PFSK-1 (cell line): Measurements from ENCODE around the gene POP4.

Experiments used
- FOXP2 ChIP-seq: optimal IDR thresholded peaks from 2 replicates; pipeline ENCODE3; 2011; ENCODE audit warnings: borderline replicate concordance, control low read depth, inconsistent platforms; ENCODE audit not compliant: insufficient read depth; ENCODE audit errors: extremely low read length, extremely low read depth
- POLR2AphosphoS5 ChIP-seq: IDR thresholded peaks from 2 replicates; pipeline ENCODE4 v1.6.1; 2012; ENCODE audit warnings: low read depth, mild to moderate bottlenecking, control low read depth, low read length, moderate library complexity
- REST ChIP-seq, 2 experiments: IDR thresholded peaks; 2 replicates each; pipeline versions ENCODE4 v1.6.1 to v1.8.0; 2011 to 2012; ENCODE audit warnings: low read depth in 2 of 2, low read length in 2 of 2, control low read depth in 1 of 2, inconsistent platforms in 1 of 2, mild to moderate bottlenecking in 1 of 2, moderate library complexity in 1 of 2; ENCODE audit not compliant: insufficient read depth in 1 of 2
- SIN3A ChIP-seq: IDR thresholded peaks from 2 replicates; pipeline ENCODE4 v1.6.1; 2012; ENCODE audit warnings: mild to moderate bottlenecking, low read length, moderate library complexity, borderline replicate concordance; ENCODE audit not compliant: insufficient read depth
- TAF1 ChIP-seq: IDR thresholded peaks from 2 replicates; pipeline ENCODE4 v1.6.1; 2012; ENCODE audit warnings: low read length, control low read depth, borderline replicate concordance; ENCODE audit not compliant: insufficient read depth

POP4 gene

GRCh38 chr19:29640231-29640630 is 34.1 kb downstream of the POP4 start:
- TF ChIP-seq SIN3A = no peak
- TF ChIP-seq TAF1 = no peak

GRCh38 chr19:29641597-29641996 is 35.5 kb downstream of the POP4 start:
- TF ChIP-seq FOXP2 = no peak
- TF ChIP-seq POLR2AphosphoS5 = no peak
- no peak for TF ChIP-seq TAF1
- TF ChIP-seq SIN3A = no peak
- TF ChIP-seq REST (IDR thresholded peaks at IDR 0.05; ENCODE audit: insufficient read depth in 1 of 2, low read depth in 2 of 2, low read length in 2 of 2) = no peak

- TF ChIP-seq TAF1 (no peak), SIN3A (no peak), FOXP2 (no peak), REST (IDR thresholded peaks at IDR 0.05; ENCODE audit: insufficient read depth in 1 of 2, low read depth in 2 of 2, low read length in 2 of 2) (no peak)
Measured at GRCh38 chr19:29643361-29643935, 37.4 kb downstream of the POP4 start.

- TF ChIP-seq TAF1 = no peak
- no peak for TF ChIP-seq SIN3A
- no peak for TF ChIP-seq FOXP2
- no peak for TF ChIP-seq REST (IDR thresholded peaks at IDR 0.05; ENCODE audit: insufficient read depth in 1 of 2, low read depth in 2 of 2, low read length in 2 of 2)
- TF ChIP-seq POLR2AphosphoS5 = no peak
Measured at GRCh38 chr19:29644210-29644609, 38.1 kb downstream of the POP4 start.

GRCh38 chr19:29645491-29645867 is 39.4 kb downstream of the POP4 start:
- TF ChIP-seq REST (IDR thresholded peaks at IDR 0.05; ENCODE audit: insufficient read depth in 1 of 2, low read depth in 2 of 2, low read length in 2 of 2) (no peak), FOXP2 (no peak), POLR2AphosphoS5 (no peak), TAF1 (no peak), SIN3A (no peak)
